DMS 273 (cell line): Measurements from ENCODE around the gene ENTR1.
"Not testable (repeated sequence)": the region's sequence is repeated elsewhere in the genome, so short reads cannot be mapped to it uniquely, and the experiment has no call there.

Experiments used
- DNase-seq: peaks from one replicate; lab custom pipeline; 2025; ENCODE audit not compliant: unreplicated experiment; lab: John Stamatoyannopoulos, UW

Gene ENTR1

DNA sequence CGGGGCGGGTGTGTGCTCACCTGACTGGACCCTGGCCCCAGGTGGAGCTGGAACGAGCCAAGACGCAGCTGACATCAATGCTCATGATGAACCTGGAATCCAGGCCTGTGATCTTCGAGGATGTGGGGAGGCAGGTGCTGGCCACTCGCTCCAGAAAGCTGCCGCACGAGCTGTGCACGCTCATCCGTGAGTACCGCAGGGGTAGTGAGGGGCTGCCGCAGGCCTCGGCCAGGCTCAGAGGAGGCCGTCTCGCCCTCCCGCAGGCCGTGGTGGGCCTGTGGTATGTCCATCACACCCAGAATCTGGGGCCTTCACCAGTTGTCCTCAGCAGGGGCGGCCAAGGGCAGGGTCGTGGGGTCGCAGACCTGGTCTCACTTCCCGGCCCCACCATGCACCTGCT is 11.4 kb upstream of the ENTR1 start:
- no peak for DNase-seq

DNA sequence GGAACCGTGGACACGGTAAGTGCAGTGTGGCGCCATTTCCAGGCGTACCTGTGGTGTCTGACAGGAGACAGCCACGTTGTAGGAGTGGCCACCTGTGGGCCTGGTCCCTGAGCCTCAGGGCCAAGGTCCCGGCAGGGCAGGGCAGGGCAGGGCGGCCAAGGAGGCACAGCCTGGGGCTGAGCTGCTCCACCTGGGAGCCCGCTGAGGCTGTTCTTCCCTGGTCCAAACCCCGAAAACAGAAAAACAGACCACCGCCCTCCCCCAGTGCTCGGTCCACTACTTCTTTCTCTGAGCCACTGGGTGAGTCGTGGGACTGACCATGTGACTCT is 8.6 kb upstream of the ENTR1 start:
- DNase-seq = no peak

DNA sequence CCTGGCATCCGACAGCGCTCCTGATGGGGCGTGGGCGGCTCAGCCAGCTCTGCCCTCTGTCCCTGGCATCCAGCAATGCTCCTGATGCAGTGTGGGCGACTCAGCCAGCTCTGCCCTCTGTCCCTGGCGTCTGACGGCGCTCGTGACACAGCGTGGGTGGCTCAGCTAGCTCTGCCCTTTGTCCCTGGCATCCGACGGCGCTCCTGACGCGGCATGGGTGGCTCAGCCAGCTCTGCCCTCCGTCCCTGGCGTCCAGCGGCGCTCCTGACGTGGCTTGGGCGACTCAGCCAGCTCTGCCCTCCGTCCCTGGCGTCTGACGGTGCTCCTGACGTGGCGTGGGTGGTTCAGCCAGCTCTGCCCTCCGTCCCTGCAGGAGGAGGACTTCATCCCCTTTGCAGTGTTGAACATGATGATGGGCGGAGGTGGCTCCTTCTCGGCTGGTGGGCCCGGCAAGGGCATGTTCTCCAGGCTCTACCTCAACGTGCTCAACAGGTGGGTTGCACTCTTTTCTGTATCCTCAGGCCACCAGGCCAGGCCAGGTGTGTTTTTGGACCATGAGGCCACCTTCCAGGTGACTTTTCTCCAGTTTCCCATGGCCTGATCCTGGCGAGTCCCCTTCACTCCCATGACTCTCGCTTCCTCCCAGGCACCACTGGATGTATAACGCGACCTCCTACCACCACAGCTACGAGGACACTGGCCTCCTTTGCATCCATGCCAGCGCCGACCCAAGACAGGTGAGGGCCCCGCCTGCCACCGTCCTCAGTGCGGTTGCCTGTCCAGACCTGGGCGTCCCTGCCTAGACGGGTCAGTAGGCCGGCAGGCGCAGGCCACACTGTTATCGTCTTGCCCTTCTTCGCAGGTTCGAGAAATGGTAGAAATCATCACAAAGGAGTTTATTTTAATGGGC is 8.0 kb upstream of the ENTR1 start:
- DNase-seq = no peak

DNA sequence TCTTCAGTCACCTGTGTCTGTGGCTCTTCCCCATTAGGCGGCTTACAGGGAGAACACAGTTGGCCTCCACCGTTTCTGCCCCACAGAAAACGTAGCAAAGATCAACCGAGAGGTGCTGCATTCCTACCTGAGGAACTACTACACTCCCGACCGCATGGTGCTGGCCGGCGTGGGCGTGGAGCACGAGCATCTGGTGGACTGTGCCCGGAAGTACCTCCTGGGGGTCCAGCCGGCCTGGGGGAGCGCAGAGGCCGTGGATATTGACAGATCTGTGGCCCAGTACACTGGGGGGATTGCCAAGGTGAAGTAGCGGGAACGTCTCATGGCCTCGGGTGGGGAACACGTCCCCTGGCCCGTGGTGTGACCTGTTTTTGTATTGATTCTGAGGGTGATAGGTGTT is 6.5 kb upstream of the ENTR1 start:
- no peak for DNase-seq

DNA sequence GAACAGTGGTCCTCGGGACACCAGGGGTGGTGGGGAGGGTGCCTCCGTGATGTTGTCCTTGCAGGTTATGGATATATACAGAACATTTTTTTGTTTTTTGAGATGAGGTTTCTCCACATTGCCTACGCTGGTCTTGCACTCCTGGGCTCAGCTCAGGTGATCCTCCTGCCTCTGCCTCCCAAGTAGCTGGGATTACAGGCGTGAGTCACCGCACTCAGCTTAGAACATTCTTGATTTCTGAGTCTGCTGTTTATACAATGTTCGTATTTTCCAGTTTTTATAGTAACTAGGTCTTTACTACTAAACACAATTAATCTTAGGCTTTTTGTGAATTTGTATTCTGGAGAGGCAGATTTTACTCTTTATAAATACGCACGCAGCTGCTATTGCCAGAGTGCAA is 6.0 kb upstream of the ENTR1 start:
- no peak for DNase-seq

DNA sequence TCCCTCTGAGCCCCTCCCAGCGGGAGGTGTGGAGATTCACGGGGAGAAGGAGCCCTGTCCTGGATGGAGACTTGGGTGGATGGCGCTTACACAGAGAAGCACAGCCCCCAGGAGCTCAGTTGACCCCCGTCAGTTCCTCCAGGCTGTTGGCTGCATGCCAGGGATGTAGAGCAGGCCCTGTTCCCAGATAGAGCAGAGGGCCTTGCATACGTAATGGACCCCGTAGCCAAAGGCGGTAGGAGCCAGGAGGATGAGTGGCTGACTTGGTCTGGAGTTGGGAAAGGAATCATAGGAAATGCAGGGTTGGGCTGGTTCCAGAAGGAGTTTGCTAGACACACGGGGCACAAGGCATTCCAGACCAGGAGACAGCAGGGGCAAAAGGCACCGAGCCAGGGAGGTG is 2.5 kb upstream of the ENTR1 start:
- peak; percentile 83 for DNase-seq

DNA sequence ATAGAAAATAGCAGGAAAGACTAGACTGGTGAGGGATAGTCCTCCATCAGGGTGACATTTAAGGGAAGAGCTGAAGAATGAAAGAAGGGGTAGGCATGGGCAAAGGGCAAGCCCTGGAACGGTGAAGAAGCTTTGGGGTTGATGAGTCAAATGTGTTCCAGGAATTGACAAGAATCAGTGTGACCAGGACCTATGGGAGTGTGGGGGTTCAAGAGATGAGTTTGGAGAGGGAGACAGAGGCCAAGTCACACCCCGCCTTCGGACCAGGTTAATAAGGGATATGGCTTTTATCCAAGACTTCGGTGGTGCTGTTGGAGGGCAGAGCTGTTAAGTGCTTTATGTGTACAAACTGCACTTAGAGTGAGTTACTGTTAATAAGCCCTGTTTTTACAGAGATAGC is 964 bp upstream of the ENTR1 start:
- no peak for DNase-seq

DNA sequence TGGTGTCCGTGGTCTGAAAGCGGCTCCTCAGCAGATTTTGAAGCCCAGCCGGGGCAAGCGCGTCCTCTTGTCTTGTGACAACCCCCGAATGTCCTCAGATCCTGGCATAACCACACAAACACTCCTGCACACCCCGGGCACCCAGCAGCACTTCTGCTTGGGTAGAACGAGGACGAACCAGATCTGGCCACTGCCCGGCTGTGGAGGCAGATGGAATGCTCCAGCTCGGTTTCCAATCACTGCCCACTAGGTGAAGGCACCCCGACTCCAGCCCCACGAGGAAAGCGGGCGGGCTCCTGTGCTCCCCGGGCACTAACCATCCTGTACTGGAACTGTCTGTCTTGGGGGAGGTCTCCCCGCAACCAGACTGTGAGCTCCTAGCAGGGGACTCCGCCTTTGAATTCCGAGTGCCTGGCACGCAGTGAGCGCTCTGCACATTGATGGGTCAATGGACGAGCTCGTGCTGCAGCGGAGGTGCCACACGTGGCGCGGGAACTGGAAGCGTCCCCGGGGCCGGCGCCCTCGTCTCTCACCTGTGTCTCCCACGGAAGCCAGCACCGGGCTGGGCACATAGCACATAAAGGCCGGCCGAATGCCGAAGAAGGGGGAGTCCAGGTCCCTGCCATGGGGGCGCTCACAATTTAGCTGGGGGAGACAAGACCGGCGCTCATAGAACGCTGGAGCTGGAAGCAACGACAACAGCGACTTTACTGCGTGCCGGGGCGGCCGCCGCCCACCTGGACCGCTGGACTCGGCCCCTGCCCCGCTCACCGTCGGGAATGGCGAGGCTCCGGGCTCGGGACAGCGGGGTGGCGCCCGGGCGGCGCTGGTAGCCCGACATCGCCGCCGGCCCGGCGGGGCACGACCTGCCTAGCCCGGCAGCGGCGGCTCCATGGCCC is 608 bp downstream of the ENTR1 start:
- DNase-seq = peak; percentile 55

DNA sequence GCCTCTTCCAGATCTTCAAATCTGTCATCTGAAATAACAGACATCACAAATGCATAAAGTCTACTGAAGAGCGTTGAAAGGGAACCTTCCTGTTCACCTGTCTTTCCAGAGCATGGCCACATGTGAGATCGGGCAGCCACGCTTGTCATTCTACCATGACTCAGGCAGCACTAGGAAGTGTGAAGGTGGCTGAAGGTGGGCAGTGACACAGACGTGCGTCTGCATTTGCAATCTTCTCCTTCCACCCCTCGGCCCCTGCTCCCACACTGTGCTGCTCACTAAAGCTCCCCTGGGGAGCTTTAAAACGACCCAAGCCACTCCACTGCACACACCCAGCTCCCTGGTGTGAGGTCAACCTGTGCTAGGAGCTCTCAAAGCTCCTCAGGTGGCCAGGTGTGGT is 2.5 kb downstream of the ENTR1 start:
- no peak for DNase-seq

DNA sequence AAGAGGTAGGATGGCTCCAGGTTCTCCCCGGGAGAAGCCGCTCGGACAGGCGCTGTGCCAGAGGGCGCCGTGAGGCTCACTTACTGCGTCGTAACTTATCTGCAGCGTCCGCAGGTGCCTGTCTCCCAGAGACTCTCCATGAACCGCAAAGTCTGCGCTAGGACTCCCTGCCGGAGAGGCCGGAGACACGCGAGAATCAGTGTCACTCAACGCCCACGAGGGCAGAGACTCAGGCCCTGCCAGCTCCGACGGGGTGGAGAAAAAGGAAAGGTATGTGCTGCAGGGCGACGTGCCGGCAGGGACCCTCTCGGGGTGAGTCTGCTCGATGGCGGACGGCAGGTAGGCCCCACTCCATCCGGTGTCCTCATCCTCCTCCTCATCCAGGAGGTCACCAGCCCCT is 3.4 kb downstream of the ENTR1 start:
- DNase-seq = not testable (repeated sequence)

DNA sequence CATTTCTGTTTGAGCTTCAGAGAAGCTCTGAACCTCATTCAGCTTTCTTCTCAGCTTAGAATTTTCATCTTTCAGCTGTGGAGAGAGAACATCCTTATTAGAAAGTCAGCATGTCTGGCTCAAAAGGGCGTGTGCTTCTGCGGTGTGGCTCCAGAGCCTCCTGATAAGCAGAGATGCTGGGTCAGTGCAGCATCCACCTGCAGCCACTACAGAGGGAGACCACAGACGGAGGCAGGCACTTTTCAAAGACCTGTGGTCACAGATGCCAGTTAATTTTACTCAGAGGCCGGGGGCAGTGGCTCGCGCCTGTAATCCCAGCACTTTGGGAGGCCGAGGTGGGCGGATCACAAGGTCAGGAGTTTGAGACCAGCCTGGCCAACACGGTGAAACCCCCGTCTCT is 4.5 kb downstream of the ENTR1 start:
- DNase-seq = not testable (repeated sequence)

DNA sequence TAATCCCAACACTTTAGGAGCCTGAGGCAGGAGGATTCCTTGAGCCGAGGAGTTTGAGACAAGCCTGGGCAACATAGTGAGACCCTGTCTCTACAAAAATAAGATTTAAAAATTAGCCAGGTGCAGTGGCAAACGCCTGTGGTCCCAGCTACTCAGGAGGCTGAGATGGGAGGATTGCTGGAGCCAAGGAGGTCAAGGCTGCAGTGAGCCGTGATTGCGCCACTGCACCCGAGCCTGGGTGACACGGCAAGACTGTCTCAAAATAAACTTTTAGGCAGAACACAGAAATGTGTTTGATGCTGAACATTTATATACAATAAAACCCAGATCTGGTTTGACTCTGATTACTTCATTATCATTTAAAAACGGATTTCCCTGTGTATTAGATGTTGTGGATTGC is 4.9 kb downstream of the ENTR1 start:
- DNase-seq = no peak

DNA sequence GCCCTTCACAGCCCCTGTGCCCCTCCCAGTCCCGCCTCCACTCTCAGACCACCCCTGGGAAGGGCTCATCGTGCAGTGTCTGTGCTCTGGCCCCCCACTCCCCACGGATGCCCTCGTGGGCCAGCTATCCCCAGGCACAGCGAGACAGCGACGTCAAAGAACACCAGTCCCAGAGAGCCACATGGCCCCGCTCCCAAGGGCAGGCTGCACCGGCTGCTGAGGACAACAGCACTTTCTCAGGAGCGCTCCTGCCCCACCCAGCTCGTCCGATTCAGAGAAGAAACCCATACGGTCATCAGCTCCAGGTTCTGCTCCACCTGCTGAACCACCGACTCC is 5.6 kb downstream of the ENTR1 start:
- DNase-seq = no peak

DNA sequence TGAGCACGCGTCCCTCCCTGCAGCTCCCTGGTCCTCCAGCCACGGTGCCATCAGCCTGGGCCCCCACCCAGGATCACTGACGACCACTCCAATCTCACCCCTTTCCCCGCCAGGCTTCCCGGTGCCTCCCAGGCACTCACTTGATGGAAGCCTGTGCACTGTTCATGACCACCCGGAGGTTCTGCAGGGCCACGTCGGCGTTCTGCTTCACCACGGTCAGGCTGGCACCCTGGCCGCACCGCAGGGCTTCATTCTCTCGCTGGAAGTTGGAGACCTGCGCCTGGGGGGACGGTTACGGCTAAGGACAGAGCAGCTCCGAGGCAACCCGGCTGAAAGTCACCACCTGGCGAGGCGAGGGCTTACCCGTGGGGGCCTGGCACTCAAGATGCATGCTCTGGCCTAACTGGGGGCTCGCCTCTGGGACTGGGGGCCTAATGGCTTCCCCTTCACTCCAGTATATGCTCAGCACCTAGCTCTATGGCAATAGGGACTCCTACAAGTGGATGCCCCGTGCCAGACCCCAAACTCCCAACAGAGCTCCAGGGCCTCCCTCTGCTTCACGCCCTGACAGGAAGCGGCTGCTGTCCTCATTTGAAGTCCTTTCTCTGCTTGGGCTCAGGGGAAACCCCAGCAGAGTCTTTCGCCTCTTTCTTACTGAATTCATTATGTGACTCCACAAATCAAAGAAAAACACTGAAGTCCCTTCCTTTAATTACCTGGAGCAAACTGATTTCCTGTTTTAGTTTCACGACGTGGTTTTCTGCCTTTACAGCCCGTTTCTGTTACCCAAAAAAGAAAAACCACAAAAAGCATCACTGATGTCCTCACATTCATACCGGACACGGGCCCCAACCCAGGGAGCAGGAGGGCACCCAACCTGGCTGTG is 6.3 kb downstream of the ENTR1 start:
- DNase-seq = no peak

DNA sequence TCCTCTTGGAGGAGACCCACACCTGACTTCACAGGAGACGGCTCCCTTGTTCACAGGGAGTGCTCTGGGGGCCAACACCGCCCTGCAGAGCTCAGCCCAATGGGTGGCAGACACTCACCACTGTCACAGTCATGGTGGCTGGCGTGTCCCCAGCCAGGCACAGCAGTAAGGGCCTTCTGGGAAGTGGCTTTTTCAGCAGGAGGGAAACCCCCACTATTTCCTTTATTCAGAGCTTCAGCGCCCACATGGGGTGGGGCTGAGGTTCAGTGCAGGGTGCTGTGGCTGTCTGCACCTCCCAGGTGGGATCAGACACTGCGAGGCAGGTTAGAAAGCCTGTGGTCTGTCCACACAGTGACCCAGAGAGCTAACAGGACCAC is 6.9 kb downstream of the ENTR1 start:
- DNase-seq = no peak

DNA sequence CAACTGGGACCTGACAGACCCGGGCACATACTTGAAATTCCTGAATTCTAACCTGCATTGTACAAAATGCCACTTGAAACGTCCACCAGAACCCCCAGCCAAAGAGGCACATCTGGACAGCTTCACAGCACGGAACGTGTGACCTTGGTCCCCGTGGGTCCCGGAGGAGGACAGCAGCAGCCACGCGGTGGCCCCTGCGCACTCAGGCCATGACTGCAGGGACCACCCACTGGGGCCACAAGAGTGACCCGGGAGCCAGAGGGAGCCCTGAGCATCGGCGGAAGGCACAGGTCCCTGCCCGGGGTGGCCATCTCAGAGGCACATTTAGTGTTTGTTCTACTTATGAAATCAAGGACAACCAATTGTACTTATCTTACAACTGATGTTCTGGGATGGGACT is 8.3 kb downstream of the ENTR1 start:
- no peak for DNase-seq

DNA sequence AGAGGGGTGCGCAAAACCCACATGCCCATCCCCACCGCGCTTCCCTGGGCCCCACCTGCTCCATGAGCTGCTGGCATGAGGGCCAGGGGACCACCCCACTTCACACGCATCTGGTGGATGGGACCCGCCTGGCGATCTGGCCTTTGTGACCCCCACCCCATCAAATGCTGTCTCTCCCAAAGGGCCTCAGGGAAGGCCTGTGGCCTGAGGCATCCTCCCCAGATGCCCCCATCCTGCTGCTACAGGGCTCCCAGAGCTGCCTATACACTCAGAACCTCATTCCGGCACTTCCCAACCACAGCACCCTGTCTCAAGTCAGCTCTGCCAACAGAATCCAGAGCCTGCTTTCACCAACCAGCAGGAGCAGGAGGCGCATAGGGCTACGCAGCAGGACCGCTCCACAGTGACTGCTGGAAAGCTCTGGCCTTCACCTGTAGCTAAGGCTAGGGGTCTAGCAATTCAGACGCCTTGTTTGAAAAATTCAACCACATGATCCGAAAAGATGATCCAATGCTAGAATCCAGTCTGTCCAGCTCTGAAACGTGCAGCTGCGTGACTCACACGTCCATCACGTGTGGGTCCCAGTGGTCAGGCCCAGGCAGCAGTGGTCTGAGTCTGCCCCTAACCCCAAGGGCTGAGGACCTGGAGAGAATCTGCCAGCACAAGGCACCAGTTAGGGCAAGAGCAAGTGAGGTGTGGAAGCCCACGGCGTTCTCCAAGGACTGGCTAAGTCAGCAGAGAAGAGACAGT is 9.1 kb downstream of the ENTR1 start:
- no peak for DNase-seq

DNA sequence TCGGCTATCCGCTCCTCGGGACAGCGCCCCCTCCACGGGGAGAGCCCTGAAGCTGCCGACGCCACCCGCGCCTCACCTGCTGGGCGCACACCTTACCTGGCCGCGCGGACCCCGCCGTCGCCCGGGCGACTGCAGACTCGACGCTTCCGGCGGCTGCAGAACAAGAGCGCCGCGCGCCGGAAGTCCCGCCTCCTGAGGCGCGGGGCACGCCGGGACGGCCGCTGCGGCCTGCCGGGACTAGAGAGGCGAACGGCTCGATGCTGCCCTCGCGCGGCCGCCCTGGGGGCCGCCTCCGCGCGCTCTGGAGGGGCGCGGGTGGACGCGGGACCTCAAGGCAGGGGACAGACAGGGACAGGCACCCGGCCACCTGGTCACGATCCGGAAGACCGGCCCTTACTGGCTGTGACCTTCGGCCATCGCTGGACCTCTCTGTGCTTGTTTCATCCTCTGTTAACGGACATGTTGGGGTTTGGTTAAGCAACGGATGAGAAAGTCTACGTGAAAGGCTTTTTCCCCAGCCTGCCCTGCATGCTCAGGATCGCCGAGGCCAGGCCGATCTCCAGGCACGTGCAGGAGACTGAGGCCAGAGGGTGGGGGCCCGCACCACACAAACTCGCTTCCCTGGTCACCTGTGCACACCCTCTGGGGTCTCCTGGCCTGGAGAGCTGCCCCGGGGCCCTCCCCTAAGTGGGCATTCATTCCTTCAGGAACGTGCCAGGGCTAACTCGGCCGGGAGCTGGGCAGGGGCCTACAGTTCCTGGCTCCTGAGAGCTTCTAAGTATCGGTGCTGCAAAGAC is 10.2 kb downstream of the ENTR1 start, which contains the start of gene SNAPC4:
Gene SNAPC4, minus strand, starts transcription at position 133 of the 797 bp plus-strand sequence. CDS start 1,742 bp downstream, outside the sequence.
- peak; percentile 95 for DNase-seq

DNA sequence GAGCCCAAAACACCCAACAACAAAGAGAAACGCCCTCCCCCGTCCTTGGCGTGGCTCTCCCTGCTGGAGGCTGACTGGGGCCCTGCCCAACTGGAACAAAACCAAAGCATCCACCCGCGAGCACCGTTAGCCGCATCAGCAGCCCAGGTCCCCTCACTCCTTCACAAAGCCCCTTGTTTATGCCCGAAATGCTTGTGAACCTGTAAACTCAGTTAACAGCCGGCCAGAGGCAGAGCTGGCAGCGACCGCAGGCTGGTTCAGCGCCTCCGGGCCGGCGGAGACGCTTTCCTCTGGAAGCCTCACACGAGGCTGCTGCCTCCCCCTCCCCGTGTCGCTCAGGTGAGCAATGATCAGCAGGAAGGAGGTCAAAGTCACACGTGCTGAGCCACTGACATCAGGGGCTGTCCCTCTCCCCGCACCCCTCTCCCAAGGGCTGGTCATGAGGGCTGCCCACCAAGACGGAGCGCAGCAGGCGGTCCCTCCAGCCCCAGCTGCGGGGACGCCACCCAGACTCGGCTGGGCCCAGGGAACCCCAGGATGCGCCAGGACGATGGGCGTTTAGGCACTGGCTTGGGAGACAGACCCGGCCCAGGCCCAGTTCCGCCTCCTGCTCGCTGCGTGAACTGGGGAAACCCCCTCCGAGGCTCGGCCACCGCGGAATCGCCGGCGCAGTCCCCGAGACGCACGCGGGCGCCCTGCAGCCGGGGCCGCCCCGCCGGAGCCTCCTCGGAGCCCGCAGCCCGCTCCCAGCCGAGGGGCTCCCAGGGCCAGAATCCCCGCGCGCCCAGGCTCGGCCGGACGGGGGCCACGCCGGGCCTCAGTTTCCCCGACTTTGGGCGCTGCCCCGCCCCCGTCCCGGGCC is 11.0 kb downstream of the ENTR1 start:
- DNase-seq = peak; percentile 69
